Gastroesophageal sphincter (tissue), 4 donors: ENCODE measurements around the gene FNDC8. TPM values are rescaled to one million over a fixed set of nuclear protein-coding genes. Genes with fewer than 3 reads are reported as not detected.
"Not testable (repeated sequence)": the region's sequence is repeated elsewhere in the genome, so short reads cannot be mapped to it uniquely, and the experiment has no call there.

Experiments used
- ATAC-seq: fragments of 150-250 bp; one replicate; pipeline ENCODE4 v1.9.1; 2016; ENCODE audit warnings: mild to moderate bottlenecking, moderate library complexity
- H3K27ac ChIP-seq, 4 donors: fragments of 200-600 bp; sonication (generic) in 3 of 4; 1 replicate in 3 of 4; 2 replicates in 1 of 4; pipeline ENCODE4 v1.5.1; 2016 to 2019
- H3K27me3 ChIP-seq: fragments of 200-600 bp; sonication (generic); one replicate; pipeline ENCODE4 v1.5.1; 2019
- H3K36me3 ChIP-seq, 2 donors: fragments of 200-600 bp; sonication (generic); one replicate each; pipeline ENCODE4 v1.5.1; 2019; ENCODE audit warnings: control low read depth in 1 of 2
- H3K4me1 ChIP-seq, 3 donors: fragments of 200-600 bp; sonication (generic); 1 replicate in 2 of 3; 2 replicates in 1 of 3; pipeline ENCODE4 v1.5.1; 2016 to 2019; ENCODE audit warnings: control low read depth in 2 of 3
- H3K4me3 ChIP-seq, 2 donors: fragments of 200-600 bp; sonication (generic); one replicate each; pipeline ENCODE4 v1.5.1; 2019; ENCODE audit warnings: mild to moderate bottlenecking in 1 of 2, moderate library complexity in 1 of 2
- H3K9me3 ChIP-seq, 3 donors: fragments of 200-600 bp; sonication (generic); one replicate each; pipeline ENCODE4 v1.5.1; 2017 to 2019; ENCODE audit warnings: control low read depth in 2 of 3
- CTCF ChIP-seq, 4 experiments: fragments of 200-600 bp in 2 of 4; fragments of 450-650 bp in 2 of 4; sonication (generic) in 1 of 4; IDR thresholded peaks; one replicate each; pipeline ENCODE4 v1.5.1; 2017 to 2019; ENCODE audit warnings: antibody characterized with exemption in 4 of 4, mild to moderate bottlenecking in 2 of 4, moderate library complexity in 2 of 4
- EP300 ChIP-seq: sonication (generic); formaldehyde crosslinking; IDR thresholded peaks from one replicate; pipeline ENCODE4 v1.6.1; 2017; ENCODE audit warnings: antibody characterized with exemption, mild to moderate bottlenecking
- POLR2A ChIP-seq, 2 donors: fragments of 450-650 bp; IDR thresholded peaks; one replicate each; pipeline ENCODE4 v1.6.1; 2017; ENCODE audit warnings: antibody characterized with exemption in 2 of 2, mild to moderate bottlenecking in 2 of 2, moderate library complexity in 1 of 2
- POLR2AphosphoS5 ChIP-seq: sonication (generic); formaldehyde crosslinking; IDR thresholded peaks from one replicate; pipeline ENCODE4 v1.6.1; 2017; ENCODE audit warnings: antibody characterized with exemption
- WGBS, 2 donors: methylation state at CpG; one replicate each; pipeline ENCODE4 v1.1.5; 2018; ENCODE audit warnings: low coverage in 1 of 2; 5-methylcytosine and 5-hydroxymethylcytosine counted together
- total RNA-seq, 4 donors: library from RNA; depleted of rRNA; stranded (reverse); fragments of >200 nt; gene quantifications; one replicate each; pipeline ENCODE4 v1.1.0, GENCODE V29; 2016

The FNDC8 gene
- total RNA-seq, 4 donors from 2014 or later: not detected

GRCh38 chr17:35167046-35167445 is 45.6 kb downstream of the FNDC8 start:
- WGBS, 2 donors: 52% methylated on average over 2 of the region's 3 CpGs; no CpG with 5 or more reads in 1 of the 2 donors
- H3K9me3 ChIP-seq: no peaks in the 10 kb centered on the region
- no peak for ATAC-seq
- H3K36me3 ChIP-seq: no peaks in the 10 kb centered on the region
- no peaks in the 10 kb centered on the region for H3K4me1 ChIP-seq
- TF ChIP-seq CTCF (IDR thresholded peaks at IDR 0.05) (no peak), EP300 (no peak), POLR2AphosphoS5 (no peak)
- H3K27ac ChIP-seq: no peak overlapping the region
- H3K4me3 ChIP-seq: no peak overlapping the region
- peaks cover 30% of the 10 kb centered on the region for H3K27me3 ChIP-seq

- ATAC-seq: no peak
- 86% methylated on average over 1 of the region's 1 CpG; no CpG with 5 or more reads in 1 of the 2 donors for WGBS, 2 donors
- H3K27ac ChIP-seq: no peak overlapping the region
- H3K36me3 ChIP-seq: no peaks in the 10 kb centered on the region
- TF ChIP-seq POLR2AphosphoS5 (no peak), POLR2A (IDR thresholded peaks at IDR 0.05) (no peak), CTCF (IDR thresholded peaks at IDR 0.05) (no peak), EP300 (no peak)
- H3K9me3 ChIP-seq: no peaks in the 10 kb centered on the region
- no peak overlapping the region for H3K4me3 ChIP-seq
- no peaks in the 10 kb centered on the region for H3K4me1 ChIP-seq
- peaks cover 24% of the 10 kb centered on the region for H3K27me3 ChIP-seq
Measured at GRCh38 chr17:35167666-35168065, 46.3 kb downstream of the FNDC8 start.

- H3K9me3 ChIP-seq: no peaks in the 10 kb centered on the region
- H3K27ac ChIP-seq: no peak overlapping the region
- no peak for ATAC-seq
- no peak for TF ChIP-seq CTCF (IDR thresholded peaks at IDR 0.05)
- no peak for TF ChIP-seq EP300
- TF ChIP-seq POLR2A (IDR thresholded peaks at IDR 0.05): no peak
- no peak for TF ChIP-seq POLR2AphosphoS5
- H3K4me3 ChIP-seq: no peak overlapping the region
- peaks cover 22% of the 10 kb centered on the region for H3K27me3 ChIP-seq
- no peaks in the 10 kb centered on the region for H3K36me3 ChIP-seq
- H3K4me1 ChIP-seq: no peaks in the 10 kb centered on the region
- no CpG with 5 or more reads among the region's 17 CpGs for WGBS, 2 donors
Measured at GRCh38 chr17:35169835-35170363, 48.5 kb downstream of the FNDC8 start.

GRCh38 chr17:35170968-35171771 is 49.8 kb downstream of the FNDC8 start:
- whole genome bisulfite sequencing, 2 donors: 45 to 58% methylated on average over 2 to 4 of the region's 18 CpGs
- Histone ChIP-seq H3K4me3 (no peak overlapping the region), H3K27me3 (peaks cover 25% of the 10 kb centered on the region), H3K9me3 (no peaks in the 10 kb centered on the region), H3K27ac (no peak overlapping the region), H3K4me1 (no peaks in the 10 kb centered on the region), H3K36me3 (no peaks in the 10 kb centered on the region)
- no peak for ATAC-seq
- TF ChIP-seq POLR2A (IDR thresholded peaks at IDR 0.05) (no peak), POLR2AphosphoS5 (no peak), CTCF (IDR thresholded peaks at IDR 0.05) (peak in 3 of 4 experiments; percentile 32 to 35 (median 33)), EP300 (no peak)

- no peaks in the 10 kb centered on the region for H3K4me1 ChIP-seq
- H3K27me3 ChIP-seq: peaks cover 25% of the 10 kb centered on the region
- WGBS, 2 donors: 32 to 38% methylated on average over 2 of the region's 2 CpGs
- H3K36me3 ChIP-seq: no peaks in the 10 kb centered on the region
- ATAC-seq: no peak
- no peaks in the 10 kb centered on the region for H3K9me3 ChIP-seq
- no peak overlapping the region for H3K27ac ChIP-seq
- TF ChIP-seq POLR2A (IDR thresholded peaks at IDR 0.05) (no peak), EP300 (no peak), CTCF (IDR thresholded peaks at IDR 0.05) (no peak), POLR2AphosphoS5 (no peak)
- no peak overlapping the region for H3K4me3 ChIP-seq
Measured at GRCh38 chr17:35171834-35172233, 50.4 kb downstream of the FNDC8 start.

GRCh38 chr17:35172321-35172720 is 50.9 kb downstream of the FNDC8 start:
- 81 to 88% methylated on average over 1 to 3 of the region's 3 CpGs for WGBS, 2 donors
- ATAC-seq, H3K4me1 ChIP-seq, H3K9me3 ChIP-seq, H3K36me3 ChIP-seq, H3K27ac ChIP-seq, H3K4me3 ChIP-seq: not testable (repeated sequence)
- H3K27me3 ChIP-seq: peaks cover 25% of the 10 kb centered on the region
